Measurements from ENCODE around the gene SAMD4A.

GRCh38 chr14:54682578-54682977 is 115.7 kb downstream of the SAMD4A start:
- TF ChIP-seq CTCF (conservative IDR thresholded peaks at IDR 0.05; ENCODE audit: low read length) (no peak), EZH2phosphoT487 (IDR thresholded peaks at IDR 0.05; ENCODE audit: borderline replicate concordance, low read depth, low read length) (no peak)
